T-helper 22 cell (primary cell): ENCODE results near the gene IL17RC.
A peak's percentile ranks its signal among the peaks of the same experiment; 100 is the strongest.
"Not testable (repeated sequence)": the region's sequence is repeated elsewhere in the genome, so short reads cannot be mapped to it uniquely, and the experiment has no call there.

Source experiments
- DNase-seq: peaks from one replicate; pipeline ENCODE4 v3.0.0-alpha.2; 2020; ENCODE audit warnings: low read depth

Gene IL17RC

GRCh38 chr3:9915254-9916141 is 1.4 kb upstream of the IL17RC start:
- no peak for DNase-seq

DNA sequence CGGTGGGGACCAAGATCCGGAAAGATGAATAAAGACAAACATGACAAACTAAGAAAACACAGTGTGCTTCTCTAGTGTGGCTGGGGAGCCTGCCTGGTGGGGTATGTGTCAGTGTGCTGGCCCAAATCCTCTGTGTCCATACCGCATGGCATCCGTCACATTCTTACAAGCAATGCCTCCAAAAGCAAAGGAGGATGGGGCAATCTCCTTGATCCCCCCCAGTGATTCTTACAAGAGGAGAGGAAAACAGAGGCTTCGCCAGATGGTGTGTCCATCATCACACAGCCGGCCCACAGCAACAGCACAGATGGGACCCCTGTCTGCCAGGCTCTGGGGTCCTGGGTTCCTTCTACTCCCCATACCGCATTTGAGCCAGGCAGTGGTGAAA is 558 bp upstream of the IL17RC start:
- DNase-seq = no peak

- no peak for DNase-seq
Observed at GRCh38 chr3:9917820-9918219, 922 bp downstream of the IL17RC start.

- no peak for DNase-seq
Observed at GRCh38 chr3:9918261-9919038, 1.6 kb downstream of the IL17RC start.

GRCh38 chr3:9928158-9928557 is 11.3 kb downstream of the IL17RC start:
- no peak for DNase-seq

DNA sequence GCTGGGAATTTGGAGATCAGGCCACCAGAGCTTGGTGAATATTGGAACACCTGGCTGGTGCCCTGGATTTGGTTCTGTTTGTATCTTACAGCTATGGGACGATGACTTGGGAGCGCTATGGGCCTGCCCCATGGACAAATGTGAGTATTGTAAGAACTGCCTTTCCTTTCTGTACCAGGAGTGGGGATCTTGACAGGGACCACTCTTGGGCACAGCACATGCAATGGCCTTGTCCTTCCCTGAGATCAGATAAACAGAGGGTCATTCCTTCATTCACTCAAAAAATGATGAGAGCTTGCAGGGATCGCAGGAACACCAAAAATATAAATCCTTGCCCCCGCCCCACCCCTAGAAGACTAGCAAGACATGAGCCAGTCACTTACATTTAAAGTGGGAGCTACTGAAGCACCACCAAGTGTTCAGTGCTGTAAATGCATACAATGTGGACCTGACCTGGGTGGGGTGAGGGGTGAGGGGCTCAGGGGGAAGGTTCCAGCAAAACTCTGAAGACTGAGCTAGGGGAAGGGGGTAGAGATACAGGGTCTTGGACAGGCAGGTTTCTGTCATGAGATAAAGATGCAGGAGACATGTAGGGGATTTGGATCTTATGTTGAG is 14.0 kb downstream of the IL17RC start:
- no peak for DNase-seq

DNA sequence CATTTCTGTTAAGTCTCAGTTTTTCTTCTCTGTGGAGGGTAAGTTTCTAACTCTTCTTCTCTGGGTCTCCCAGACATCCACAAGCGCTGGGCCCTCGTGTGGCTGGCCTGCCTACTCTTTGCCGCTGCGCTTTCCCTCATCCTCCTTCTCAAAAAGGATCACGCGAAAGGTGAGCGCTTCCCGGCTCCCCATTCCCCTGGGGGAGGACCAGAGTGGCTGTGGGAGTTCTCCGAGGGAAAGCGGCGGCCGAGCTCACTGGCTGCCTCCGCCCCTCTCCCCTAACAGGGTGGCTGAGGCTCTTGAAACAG is 15.6 kb downstream of the IL17RC start:
- no peak for DNase-seq

DNA sequence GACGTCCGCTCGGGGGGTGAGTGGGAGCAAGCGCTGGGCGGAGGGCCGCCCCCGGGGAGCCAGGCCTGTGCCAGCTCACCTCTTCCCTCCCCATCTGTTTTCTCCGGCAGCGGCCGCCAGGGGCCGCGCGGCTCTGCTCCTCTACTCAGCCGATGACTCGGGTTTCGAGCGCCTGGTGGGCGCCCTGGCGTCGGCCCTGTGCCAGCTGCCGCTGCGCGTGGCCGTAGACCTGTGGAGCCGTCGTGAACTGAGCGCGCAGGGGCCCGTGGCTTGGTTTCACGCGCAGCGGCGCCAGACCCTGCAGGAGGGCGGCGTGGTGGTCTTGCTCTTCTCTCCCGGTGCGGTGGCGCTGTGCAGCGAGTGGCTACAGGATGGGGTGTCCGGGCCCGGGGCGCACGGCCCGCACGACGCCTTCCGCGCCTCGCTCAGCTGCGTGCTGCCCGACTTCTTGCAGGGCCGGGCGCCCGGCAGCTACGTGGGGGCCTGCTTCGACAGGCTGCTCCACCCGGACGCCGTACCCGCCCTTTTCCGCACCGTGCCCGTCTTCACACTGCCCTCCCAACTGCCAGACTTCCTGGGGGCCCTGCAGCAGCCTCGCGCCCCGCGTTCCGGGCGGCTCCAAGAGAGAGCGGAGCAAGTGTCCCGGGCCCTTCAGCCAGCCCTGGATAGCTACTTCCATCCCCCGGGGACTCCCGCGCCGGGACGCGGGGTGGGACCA is 16.1 kb downstream of the IL17RC start:
- DNase-seq = peak; percentile 76

- DNase-seq = peak; percentile 94
Observed at GRCh38 chr3:9933561-9934234, 16.8 kb downstream of the IL17RC start, which contains the start of gene CRELD1. Gene CRELD1, plus strand, starts transcription at chr3:9933834. Its CDS starts 605 bp downstream, at chr3:9934439.

- DNase-seq = no peak
Observed at GRCh38 chr3:9934235-9934621, 17.3 kb downstream of the IL17RC start.

- no peak for DNase-seq
Observed at GRCh38 chr3:9934993-9935392, 18.1 kb downstream of the IL17RC start.

DNA sequence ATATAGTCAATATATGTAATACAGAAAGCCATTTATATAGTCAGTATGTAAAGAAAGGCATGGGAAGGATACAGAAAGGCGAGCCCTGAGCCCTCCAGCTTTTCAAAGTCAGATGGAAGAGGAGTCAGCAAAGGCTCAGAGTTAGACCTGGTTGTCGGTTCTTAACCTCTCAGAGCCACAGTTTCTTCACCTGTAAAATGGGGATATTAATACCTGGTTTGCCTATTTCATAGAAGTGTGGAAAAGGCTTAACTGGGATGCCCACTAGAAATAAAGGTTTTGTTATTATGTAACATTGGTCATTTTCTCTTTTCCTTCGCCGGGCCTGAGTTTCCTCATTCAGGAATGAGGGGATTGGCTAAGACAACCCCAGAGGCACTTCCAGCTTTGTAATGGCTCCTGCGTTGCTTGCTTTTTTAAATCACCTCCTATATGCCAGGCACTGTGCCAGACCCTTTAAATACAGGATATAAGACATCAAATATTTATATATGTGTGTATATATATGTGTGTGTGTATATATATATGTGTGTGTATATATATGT is 19.1 kb downstream of the IL17RC start:
- no peak for DNase-seq

DNA sequence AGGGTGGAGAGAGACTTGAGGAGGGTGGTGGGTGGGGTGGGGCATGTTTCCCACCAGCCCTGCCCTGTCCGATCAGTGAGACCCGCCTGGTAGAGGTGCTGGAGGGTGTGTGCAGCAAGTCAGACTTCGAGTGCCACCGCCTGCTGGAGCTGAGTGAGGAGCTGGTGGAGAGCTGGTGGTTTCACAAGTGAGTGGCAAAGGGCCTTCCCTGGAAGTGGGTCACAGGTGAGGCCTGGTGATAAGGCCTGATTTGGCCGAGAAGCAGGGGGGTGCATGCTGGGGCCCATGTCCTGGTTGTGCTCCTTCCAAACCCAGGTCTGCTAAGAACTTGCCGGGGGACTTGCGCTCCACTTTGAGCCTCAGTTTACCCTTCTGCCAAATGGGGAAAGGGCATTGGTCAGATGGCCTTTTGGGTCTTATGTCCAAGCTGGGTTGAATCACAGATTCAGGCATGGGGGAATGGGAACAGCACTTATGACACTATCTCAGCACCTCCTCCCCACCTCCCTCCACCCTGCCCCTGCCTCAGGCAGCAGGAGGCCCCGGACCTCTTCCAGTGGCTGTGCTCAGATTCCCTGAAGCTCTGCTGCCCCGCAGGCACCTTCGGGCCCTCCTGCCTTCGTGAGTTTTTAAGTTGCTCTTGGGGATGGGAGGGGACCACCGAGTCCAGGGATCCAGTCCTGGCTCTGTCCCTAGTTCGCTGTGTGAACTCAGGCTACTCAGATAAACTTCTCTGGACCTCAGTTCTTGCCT is 20.8 kb downstream of the IL17RC start:
- no peak for DNase-seq

GRCh38 chr3:9938966-9939365 is 22.1 kb downstream of the IL17RC start:
- no peak for DNase-seq

- DNase-seq = not testable (repeated sequence)
Observed at GRCh38 chr3:9939906-9940305, 23.0 kb downstream of the IL17RC start.

DNA sequence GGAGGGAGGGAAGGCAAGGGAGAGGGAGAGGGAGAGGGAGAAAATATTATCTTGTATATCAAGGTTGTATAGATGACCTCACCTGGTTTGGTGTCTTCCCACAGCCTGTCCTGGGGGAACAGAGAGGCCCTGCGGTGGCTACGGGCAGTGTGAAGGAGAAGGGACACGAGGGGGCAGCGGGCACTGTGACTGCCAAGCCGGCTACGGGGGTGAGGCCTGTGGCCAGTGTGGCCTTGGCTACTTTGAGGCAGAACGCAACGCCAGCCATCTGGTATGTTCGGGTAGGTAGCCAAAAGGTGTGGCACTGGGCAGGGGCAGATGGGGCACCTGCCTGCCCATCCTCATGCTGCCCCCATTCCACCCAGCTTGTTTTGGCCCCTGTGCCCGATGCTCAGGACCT is 23.8 kb downstream of the IL17RC start:
- DNase-seq = no peak

DNA sequence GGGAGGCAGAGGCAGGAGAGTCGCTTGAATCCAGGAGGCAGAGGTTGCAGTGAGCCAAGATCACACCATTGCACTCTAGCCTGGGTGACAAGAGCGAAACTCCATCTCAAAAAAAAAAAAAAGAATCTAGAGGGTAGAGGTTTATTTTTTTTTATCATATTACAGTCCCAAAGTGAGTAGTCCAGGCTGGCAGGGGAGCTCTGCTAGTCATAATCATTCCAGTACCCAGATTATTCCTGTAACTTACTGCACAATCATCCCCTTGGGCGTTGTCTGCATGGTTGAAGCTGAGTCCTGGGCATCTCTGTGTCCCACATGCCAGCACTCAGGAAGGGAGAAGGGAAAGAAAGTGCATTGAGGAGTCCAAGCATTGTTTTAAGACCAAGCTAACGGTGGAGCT is 25.3 kb downstream of the IL17RC start:
- DNase-seq = no peak

- DNase-seq = no peak
Observed at GRCh38 chr3:9942934-9943690, 26.2 kb downstream of the IL17RC start.

- DNase-seq = no peak
Observed at GRCh38 chr3:9944271-9944670, 27.4 kb downstream of the IL17RC start.

DNA sequence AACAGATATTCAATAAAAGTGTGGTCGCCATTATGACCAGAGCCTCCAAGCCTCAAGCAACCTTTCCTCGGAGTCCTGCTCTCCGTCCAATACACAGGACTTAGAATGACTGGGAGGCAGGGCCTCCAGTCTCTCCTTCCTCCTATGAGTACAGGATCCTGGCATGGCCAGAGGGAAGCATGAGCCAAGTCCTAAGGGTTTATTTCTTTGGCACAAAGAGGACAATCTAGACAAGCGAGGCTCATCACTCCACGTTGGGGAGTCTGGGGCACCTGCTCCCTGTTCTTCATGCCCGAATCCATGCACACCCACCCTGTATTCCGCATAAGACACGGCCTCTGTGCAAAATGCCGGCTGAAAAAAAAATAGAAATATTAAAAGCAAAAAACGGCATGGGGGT is 28.5 kb downstream of the IL17RC start:
- DNase-seq = no peak
